Measurements from ENCODE around the gene CHD1. TPM values are rescaled to one million over a fixed set of nuclear protein-coding genes. Genes with fewer than 3 reads are reported as not detected.

CHD1 gene
- total and polyA plus RNA-seq, 2 of the 13 experiments (the other 11 are each of a cell fraction or from before 2014, with no cell fraction given): 22.8 to 55.9 TPM

DNA sequence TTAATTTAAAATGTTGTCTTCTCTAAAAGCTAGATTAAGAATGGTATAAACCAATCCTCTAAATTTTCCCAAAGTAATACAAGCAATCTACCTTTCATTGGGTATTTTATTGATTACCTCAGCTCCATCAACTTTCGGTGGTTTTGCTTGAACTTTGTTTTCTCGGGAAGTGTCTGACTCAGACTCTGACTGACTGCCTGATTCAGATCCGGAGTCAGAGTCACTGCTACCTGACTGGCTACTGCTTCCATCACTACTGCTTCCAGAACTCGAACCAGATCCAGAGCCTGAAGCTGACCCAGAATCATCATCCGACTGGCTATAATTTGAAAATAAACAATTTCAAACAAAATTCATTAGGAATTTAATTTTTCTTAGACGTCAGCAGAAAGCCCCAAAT, 24.0 kb downstream of the CHD1 start:
- no peak for DNase-seq (ENCODE audit: low spot score)
- 96% methylated on average over 6 of the region's 6 CpGs for WGBS (ENCODE audit: low lambda C conversion rate)
- no peak for ATAC-seq
- Histone ChIP-seq H4K20me1 (ENCODE audit: insufficient read depth, low read length) (peaks cover 13% of the 10 kb centered on the region), H3K4me3 (replicated peaks in 1 of 3; ENCODE audit: insufficient read depth in 1 of 3, low read depth in 2 of 3, low read length in 3 of 3) (no peak overlapping the region), H3K36me3 (replicated peaks in 1 of 2; ENCODE audit: control insufficient read depth in 1 of 2, insufficient read depth in 2 of 2, low read length in 2 of 2) (peaks cover 5 to 53% of the 10 kb centered on the region in 2 experiments), H3K79me2 (ENCODE audit: insufficient read depth, low read length) (peaks cover 43% of the 10 kb centered on the region), H2AFZ (ENCODE audit: low read length) (no peak overlapping the region), H3K9me3 (ENCODE audit: low read length) (no peaks in the 10 kb centered on the region), H3K4me2 (ENCODE audit: low read depth, low read length) (no peak overlapping the region), H3K27ac (ENCODE audit: extremely low read length, insufficient read depth, low read length) (no peak overlapping the region), H3K27me3 (ENCODE audit: control insufficient read depth in 1 of 2, insufficient read depth in 2 of 2, low read length in 2 of 2) (no peaks in the 10 kb centered on the region), H3K4me1 (ENCODE audit: insufficient read depth, low read length) (no peaks in the 10 kb centered on the region), H3K9ac (ENCODE audit: insufficient read depth, low read depth, low read length) (no peak overlapping the region)
- intact Hi-C loops (cut with micrococcal nuclease; ENCODE audit: unreplicated experiment) (no loop called here), in situ Hi-C loops (cut with HindIII; ENCODE audit: extremely low pct_ligation_motif_present, low pct_unique_long_range_greater_than_20kb) (loop anchor here (5.0 kb wide), 1 partner anchor 128 kb away; no protein-coding TSS in a partner anchor)
- BruUV-seq (replicated peaks): no TSS peak
- ChIA-PET CTCF (ENCODE audit: low intra/inter-chr PET ratio, low total read pairs) (interaction anchor here (2.2 to 2.6 kb wide), 2 partner anchors 127 to 156 kb away, joined by 28 to 66 read pairs; no protein-coding TSS in a partner anchor), POLR2A (interaction anchor here (1.7 kb wide), 1 partner anchor 24 kb away, joined by 4 read pairs; the partner anchor contains the start of gene CHD1)
- FAIRE-seq: no peak
- TF ChIP-seq SIX4 (CRISPR knock-in tag; IDR thresholded peaks at IDR 0.05) (no peak), TEAD3 (CRISPR knock-in tag; optimal IDR thresholded peaks at IDR 0.05; ENCODE audit: borderline replicate concordance) (no peak), MTA1 (CRISPR knock-in tag; IDR thresholded peaks at IDR 0.05; ENCODE audit: borderline replicate concordance) (no peak), ZSCAN22 (CRISPR knock-in tag; IDR thresholded peaks at IDR 0.05) (no peak), FOXM1 (CRISPR knock-in tag; IDR thresholded peaks at IDR 0.05) (no peak), NFKBIZ (CRISPR knock-in tag; IDR thresholded peaks at IDR 0.05) (no peak), TBL1XR1 (IDR thresholded peaks at IDR 0.05; ENCODE audit: borderline replicate concordance, low read length, partially characterized antibody) (no peak), ZNF431 (CRISPR knock-in tag; IDR thresholded peaks at IDR 0.05; ENCODE audit: borderline replicate concordance, low read depth) (no peak)
- TF ChIP-seq, protein P1, sequence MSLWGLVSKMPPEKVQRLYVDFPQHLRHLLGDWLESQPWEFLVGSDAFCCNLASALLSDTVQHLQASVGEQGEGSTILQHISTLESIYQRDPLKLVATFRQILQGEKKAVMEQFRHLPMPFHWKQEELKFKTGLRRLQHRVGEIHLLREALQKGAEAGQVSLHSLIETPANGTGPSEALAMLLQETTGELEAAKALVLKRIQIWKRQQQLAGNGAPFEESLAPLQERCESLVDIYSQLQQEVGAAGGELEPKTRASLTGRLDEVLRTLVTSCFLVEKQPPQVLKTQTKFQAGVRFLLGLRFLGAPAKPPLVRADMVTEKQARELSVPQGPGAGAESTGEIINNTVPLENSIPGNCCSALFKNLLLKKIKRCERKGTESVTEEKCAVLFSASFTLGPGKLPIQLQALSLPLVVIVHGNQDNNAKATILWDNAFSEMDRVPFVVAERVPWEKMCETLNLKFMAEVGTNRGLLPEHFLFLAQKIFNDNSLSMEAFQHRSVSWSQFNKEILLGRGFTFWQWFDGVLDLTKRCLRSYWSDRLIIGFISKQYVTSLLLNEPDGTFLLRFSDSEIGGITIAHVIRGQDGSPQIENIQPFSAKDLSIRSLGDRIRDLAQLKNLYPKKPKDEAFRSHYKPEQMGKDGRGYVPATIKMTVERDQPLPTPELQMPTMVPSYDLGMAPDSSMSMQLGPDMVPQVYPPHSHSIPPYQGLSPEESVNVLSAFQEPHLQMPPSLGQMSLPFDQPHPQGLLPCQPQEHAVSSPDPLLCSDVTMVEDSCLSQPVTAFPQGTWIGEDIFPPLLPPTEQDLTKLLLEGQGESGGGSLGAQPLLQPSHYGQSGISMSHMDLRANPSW (CRISPR knock-in tag; IDR thresholded peaks at IDR 0.05; ENCODE audit: borderline replicate concordance): no peak
- TF ChIP-seq, protein P2, sequence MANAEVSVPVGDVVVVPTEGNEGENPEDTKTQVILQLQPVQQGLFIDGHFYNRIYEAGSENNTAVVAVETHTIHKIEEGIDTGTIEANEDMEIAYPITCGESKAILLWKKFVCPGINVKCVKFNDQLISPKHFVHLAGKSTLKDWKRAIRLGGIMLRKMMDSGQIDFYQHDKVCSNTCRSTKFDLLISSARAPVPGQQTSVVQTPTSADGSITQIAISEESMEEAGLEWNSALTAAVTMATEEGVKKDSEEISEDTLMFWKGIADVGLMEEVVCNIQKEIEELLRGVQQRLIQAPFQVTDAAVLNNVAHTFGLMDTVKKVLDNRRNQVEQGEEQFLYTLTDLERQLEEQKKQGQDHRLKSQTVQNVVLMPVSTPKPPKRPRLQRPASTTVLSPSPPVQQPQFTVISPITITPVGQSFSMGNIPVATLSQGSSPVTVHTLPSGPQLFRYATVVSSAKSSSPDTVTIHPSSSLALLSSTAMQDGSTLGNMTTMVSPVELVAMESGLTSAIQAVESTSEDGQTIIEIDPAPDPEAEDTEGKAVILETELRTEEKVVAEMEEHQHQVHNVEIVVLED (CRISPR knock-in tag; IDR thresholded peaks at IDR 0.05; ENCODE audit: borderline replicate concordance): no peak
- TF ChIP-seq, protein P3, sequence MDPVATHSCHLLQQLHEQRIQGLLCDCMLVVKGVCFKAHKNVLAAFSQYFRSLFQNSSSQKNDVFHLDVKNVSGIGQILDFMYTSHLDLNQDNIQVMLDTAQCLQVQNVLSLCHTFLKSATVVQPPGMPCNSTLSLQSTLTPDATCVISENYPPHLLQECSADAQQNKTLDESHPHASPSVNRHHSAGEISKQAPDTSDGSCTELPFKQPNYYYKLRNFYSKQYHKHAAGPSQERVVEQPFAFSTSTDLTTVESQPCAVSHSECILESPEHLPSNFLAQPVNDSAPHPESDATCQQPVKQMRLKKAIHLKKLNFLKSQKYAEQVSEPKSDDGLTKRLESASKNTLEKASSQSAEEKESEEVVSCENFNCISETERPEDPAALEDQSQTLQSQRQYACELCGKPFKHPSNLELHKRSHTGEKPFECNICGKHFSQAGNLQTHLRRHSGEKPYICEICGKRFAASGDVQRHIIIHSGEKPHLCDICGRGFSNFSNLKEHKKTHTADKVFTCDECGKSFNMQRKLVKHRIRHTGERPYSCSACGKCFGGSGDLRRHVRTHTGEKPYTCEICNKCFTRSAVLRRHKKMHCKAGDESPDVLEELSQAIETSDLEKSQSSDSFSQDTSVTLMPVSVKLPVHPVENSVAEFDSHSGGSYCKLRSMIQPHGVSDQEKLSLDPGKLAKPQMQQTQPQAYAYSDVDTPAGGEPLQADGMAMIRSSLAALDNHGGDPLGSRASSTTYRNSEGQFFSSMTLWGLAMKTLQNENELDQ (CRISPR knock-in tag; IDR thresholded peaks at IDR 0.05; ENCODE audit: borderline replicate concordance): no peak

Data from HepG2 (cell line).